ENCODE measurements around the gene SMTN.
A peak's percentile ranks its signal among the peaks of the same experiment; 100 is the strongest.
"Not testable (repeated sequence)": the region's sequence is repeated elsewhere in the genome, so short reads cannot be mapped to it uniquely, and the experiment has no call there.

Gene SMTN

DNA sequence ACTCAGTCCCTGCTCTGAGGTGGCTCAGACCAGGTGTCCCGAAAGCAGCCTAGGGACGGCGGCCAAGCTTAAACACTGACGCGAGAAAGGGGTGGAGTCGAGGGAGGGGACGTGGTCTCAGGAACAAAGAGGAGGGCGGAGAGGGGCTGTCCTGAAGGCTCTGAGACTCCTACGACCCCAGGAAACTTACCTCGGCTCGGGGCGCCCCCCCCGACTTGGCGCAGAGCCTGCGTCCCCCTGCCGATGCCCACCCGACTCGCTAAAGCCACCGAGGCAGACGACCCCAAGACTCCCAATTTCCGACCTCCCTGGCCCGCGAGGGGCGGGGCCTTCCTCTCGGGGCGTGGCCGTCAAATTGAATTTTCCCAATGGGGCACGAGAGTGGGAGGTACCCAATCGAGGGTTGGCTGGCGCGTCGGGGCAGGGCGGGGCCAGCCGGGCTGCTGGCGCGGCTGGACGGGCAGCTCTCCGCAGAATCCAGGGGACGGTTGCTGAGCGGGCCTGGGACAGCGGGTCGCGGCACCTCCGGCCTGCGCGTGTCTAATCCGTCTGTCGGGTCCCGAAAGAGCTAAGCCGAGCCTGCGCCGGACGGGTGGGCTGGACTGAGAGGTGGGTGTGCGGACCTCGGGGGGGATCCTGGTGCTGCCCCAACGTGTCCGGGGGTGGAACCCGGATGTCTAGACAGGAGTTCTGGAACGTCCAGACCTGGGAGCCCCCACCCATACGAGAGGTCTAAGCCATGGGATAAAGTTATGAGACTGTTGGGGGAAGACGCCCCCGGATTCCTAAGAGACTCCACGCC, at the start of gene SMTN:
TSS of gene SMTN (plus strand) at position 471 of the 802 bp plus-strand sequence. CDS start 1,941 bp downstream, outside the sequence.
- DNase-seq (ENCODE audit: low read depth): peak; percentile 72

DNA sequence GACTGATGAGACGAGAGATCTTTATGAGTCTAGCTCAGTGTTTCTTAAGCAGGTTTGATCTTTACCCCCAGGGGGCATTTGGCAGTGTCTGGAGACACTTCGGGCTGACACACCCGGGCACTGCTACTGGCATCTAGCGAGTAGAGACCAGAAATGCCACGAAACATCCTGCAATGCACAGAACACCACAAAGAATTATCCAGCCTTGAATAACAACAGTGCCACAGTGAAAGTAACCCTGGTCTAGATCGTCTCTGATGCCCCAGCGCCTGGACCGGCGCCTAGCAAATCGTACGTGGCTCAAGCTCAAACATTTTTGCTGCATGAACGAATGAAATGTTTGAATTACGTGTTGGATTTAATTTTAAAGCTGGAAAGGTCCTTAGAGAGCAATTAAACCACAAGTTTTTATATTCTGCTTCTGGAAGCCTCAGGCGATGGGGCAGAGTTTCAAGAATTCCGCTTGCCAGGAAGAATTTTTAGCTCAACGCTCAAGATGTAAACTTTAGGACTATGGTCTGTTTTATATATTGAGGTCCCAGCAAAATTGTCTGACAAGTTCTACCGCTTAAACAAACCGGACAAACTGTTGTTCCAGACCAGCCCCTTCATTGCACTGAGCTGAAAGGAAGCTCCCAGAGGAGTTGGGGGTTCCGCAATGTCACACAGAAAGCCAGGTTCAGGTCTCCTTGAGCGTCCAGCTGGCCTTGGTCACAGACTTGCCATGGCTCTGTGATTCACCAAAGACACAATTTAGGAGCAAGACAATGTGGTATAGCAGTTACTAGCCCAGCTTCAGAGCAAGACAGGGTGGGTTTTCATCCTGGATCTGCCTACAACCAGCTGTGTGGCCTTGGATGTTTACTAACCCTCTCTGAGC, 44.2 kb upstream of the SMTN start:
- DNase-seq (ENCODE audit: low read depth): peak; percentile 42

DNA sequence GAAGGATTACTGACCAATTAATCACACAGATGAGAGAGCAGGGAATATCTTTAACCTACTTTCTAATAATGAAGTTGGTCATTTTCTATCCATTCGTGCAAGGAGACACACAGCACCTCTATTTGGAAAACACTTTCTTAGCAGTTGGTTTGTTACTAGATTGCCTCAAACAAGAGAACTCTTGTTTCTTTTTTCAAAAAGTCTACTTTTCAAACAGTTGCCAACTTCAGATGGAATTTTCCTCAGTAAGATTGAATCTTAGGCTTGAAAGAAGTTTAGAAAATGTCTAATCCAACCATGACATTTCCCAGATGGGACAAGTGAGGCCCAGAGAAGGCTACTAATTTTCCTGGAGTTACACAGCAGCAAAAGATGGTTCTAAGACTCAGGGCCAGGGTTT, 42.4 kb upstream of the SMTN start:
- no peak for DNase-seq (ENCODE audit: low read depth)

DNA sequence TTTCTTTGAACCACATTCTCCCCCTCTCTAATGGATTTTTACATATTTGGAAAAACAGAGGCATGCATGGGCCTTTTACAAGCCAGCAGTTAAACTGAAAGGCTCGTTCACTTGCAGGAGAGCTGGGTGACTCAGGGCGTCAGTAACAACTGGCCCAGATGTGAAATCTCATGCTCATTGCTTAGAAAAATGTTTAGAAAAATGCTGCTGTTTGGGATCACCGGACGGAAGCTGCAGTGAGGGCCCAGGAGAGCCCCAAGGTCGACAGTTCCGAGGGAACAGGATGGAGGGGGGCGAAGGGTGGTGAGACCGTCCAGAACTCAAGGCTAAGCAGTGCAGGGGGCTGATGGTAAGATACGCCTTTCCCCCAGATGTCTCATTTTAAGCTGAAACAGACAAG, 41.7 kb upstream of the SMTN start:
- peak; percentile 40 for DNase-seq (ENCODE audit: low read depth)

DNA sequence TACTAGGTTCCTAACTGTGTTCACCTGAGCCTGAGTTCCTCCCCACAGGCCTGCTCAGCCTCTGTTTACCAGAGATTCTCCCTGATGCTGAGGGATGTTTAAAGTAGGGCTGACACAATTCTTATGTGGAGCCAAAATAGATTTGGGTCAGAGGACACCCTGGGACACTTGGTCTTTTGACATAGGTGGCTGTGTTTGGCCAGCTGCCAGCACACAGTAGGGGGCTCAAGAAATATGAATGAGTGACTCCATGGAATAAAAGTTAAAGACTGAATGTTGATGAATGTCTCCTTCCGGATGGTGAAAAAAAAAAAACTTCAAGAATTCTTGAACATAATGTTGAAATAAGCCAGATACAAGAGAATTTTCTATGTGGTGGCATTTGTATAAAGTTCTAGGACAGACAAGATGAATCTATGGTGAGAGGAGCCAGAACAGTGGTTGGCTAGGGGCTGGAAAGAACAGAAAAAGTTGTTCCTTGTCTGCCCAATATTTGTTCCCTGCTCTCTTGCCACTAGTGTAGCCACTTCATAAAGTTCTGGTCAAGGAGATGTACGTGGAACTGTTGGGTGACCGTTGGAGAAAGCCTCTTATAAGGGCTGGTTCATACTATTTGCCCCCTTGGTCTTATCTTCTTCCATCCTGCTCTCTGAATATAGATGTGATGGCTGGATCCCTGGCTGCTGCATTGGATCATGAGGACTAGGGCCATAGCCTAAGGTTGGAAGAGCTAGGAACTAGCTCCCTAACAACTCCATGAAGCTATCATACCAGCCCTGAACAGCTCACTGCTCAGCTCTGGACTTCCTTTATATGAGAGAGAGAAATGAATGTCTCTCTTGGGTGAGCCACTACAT, 40.3 kb upstream of the SMTN start:
- no peak for DNase-seq (ENCODE audit: low read depth)

DNA sequence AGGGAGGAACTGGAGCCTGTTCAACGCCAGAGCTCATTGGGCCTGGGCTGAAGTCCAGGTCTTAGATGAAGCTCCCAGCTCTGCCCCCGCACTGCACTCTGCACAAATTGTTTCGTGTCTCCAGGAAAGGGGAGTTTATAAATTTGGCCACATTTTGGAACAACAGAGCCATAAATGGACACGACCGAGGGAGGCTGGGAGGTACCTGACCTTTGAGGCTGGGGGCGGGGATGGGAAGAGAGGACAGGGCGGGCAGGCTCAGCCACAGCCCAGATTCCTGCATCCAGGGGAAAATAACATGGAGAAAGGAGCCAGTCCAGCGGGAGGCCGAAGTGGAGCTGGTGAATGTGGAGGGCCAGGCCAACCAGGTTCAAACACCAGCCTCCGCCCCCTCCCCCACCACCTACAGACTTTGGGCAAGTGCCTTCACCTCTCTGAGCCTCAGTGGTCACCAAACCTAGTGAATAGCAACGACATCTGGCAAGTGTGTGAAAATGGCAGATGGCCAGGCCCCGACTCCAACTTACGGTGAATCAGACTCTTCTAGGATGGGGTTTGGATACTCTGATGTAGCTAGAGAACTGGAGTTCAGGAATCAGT, 36.8 kb upstream of the SMTN start:
- no peak for DNase-seq (ENCODE audit: low read depth)

DNA sequence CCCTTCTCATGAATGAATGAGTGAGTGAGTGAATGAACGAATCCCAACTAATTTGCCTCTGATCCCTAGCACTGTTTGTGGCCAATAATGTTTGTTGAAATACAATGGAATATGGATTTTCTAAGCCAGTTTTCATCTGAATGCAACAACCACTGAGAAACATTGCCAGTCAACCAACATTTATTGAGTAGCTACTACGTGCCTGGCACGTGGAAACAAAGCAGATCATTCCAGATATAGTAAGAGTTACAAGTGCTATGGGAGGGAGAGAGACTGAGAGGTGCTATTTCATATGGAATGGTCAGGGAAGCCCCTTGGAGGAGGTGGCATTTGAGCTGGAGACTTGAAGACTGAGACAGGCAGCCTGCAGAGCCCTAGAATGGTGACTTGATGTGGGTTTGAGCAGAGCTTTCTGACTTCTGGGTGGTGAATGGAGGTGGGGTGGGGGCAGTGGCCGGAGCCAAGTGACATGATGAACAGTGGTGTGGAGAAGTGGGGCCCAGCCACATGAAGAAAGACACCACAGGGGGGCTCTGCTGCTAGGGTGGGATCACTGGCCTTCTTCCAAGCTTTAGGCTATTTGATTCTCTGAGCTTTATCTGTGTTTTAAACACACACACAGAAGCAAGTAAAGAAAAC, 35.1 kb upstream of the SMTN start:
- no peak for DNase-seq (ENCODE audit: low read depth)

DNA sequence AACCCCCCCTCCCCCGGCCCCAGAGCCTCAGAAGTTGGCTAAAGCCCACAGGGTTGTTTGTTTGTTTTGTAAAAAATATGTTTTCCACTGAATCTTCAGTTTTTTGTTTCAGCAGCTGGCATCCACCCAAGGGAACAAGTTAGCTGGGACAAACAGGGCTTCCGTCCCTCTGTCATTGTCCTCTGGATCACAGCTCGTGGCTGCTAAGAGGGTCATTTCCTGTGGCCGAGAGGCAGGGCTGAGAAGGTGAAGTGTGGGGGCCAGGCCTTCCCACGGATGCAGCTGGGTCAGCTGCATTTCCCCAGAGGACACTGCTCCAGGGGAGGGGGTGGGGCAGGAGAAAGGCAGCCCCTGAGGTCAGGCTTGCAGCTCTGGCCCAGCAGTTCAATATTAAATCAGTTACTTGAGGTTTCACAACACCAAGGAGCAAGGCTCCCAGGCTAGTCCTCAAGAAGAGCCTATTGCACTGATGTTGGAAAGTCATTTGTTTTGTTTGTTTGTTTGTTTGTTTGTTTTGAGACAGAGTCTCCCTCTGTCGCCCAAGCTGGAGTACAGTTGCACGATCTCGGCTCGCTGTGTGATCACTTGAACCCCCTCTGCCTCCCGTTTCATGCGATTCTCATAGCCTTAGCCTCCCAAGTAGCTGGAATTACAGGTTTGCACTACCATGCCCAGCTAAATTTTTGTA, 34.4 kb upstream of the SMTN start:
- peak; percentile 32 for DNase-seq (ENCODE audit: low read depth)

DNA sequence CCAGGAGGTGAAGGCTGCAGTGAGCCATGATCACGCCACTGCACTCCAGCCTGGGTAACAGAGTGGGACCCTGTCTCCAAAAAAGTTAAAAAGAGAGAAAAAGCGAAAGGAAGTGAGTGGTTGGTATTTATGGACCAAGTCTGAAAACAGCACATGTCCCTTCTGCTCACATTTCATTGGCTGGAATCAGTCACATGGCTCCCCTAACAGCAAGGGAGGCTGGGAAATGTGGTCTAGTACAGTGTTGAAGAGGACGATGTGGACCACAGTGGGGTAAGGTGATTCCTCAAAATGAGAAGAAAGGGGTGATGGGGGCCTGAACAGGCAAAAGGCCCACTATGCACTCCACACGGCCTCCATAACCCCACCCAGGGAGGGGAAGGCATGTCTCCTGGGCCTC, 32.5 kb upstream of the SMTN start:
- DNase-seq (ENCODE audit: low read depth): no peak

DNA sequence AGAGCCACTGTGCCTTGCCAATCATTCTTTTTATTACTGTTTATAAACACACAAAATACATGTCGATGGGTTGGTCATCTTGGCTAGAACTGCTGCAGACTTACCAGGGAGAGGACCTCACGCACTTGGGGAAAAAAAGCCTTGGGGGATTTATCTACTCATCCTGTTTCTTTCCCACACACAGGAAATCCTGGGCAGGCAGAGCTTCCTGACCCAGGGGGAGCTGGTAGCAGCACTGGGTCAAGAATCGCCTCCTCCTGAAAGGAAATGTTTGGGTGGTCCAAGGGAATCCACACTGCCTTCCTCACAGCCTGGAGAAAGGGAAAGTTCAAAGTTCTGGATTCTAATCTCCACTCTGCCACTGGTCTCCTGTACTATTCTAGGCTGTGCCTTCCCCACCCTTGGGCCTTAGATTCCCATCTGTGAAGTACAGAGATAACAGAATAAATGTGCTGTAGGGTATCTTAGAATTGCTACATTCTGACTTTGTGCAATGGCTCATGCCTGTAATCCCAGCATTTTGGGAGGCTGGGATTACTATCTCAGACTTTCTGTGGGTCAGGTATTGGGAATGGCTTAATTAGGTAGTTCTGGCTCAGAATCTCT, 31.2 kb upstream of the SMTN start:
- DNase-seq (ENCODE audit: low read depth): no peak

DNA sequence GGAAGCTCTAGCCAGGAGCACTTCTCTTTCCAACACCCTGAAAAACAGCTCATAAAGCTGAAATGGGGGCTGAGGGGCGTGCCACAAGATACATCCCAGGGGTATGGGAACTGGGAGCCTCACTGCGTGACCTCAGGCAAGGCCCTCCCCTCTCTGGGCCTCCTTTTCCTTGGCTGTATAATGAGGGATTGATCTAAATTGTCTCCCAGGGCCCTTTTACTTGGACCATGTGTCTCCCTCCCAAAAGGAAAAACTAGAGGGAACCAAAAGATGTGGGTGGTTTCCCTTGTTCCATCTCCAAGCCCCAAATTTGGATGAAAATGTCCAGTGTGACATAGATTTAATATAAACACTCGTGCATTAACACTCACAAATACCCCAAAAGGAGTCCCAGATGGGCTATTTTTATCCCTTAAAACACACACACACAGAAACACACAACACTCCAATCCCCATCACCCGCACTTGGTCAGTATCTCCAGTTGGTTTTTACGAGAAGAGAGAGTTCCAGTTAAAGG, 25.9 kb upstream of the SMTN start:
- DNase-seq (ENCODE audit: low read depth): no peak

DNA sequence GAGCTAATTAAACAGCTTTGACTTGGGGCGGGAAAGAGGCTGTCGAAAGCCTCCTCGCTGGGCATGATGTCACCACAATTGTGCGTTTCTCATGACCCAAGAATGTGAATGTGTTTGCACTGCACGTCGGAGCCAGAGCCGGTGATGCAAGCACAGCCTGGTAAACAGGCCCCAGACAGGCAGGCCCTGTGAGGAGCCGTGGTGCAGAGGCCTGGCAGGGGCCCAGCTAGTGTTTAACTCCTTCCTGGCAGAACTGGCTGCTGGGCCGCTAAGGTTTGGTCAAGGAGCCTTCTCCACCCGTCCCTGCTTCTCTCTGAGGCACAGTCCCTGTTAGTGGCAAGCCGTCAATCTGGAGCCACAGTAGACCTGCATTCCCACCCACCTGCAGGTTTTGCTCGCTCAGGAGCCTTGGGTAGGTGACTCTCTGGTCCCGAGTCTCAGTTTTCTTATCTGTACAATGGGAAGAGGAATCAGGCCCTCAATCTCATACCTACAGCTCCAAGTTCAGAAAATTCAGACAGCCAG, 25.4 kb upstream of the SMTN start:
- DNase-seq (ENCODE audit: low read depth): peak; percentile 93

DNA sequence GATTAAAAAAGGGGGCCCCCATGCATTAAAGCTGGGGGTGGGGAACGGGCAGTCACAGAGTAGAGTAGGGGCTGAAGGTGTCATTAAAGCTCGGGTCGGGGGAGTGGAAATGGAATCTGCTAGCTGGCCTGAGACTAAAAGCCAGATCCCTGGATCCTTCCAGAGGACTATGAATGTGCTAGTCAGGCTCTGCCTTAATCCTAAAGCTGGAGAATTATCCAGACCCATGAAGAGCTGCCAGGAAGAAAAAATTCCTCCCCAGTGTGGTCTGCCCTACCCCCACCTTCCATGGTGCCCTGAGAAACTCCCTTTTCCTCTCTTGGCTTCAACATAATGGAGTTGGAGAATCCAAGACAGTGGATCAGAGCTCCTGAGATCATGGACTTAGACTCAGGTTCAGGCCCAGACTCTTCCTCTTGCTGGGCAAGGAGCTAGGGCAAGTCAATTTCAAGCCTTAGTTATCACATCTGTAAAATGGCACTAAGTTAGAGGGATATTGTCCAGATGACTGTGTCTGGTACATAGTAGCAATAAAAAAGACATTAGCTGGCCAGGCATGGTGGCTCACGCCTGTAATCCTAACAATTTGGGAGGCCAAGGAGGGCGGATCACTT, 24.0 kb upstream of the SMTN start:
- no peak for DNase-seq (ENCODE audit: low read depth)

DNA sequence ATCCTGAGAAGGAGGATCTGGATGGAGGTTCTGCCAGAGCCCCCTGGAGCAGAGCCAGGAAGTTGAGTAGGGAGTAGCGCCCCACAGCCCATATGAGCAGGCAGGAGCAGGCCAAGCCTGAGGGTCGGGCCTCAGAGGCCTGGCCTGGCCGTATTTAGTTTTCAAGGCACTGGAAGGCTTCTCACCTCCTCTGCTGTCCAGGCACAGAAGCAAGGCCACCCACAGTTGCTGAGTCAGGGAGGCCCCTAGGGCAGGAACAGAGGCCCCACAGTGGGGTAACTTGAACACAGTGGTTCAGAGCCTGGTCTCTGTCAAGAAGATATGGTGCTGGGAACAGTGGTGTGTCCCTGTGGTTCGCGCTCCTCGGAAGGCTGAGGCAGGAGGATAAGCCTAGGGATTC, 21.5 kb upstream of the SMTN start:
- not testable (repeated sequence) for DNase-seq (ENCODE audit: low read depth)

DNA sequence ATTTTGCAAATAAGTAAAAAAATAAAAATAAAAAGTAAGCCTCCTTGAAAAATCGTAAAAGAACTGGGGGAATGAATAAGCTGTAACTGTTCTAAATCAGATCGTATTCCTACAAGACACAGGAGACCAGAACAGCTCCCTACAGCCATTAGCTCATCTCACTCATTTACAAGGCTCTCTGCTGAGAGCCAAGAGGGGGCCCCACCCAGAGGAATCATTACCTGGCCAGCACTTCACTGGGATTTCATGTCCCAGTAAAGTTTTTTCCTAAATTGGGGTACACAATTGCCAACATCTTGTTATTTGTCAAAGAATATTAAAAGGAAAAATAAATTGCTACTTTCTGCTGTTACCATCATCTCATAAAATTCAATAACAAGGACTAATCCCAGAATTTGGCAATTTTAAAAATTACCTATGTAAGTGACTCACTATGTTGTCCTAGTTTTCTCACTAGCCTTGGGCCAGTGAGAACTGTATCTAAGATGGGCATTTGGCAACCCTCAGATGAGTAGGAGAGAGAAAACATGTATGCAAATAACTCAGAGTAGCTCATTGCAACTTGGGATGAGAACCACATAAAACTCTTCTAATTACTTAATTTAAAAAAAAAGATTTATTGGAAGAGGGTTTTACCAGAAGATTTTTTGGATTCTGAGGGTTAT, 18.4 kb upstream of the SMTN start:
- no peak for DNase-seq (ENCODE audit: low read depth)

DNA sequence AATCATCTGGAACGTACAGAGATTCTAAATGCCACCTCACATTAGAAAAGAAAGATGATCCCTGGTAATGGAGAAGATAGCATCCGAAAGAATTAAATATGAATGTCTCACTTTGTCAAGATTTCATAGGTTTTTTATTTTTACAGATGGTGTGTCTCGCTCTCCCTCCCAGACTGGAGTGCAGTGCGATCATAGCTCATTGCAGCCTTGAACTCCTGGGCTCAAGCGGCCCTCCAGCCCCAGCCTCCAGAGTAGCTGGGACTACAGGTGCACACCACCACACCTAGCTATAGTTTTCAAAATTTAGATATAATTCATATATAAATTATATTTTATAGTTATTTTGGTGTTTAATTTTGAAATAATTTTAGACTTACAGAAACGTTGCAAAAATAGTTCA, 16.7 kb upstream of the SMTN start:
- DNase-seq (ENCODE audit: low read depth): no peak

DNA sequence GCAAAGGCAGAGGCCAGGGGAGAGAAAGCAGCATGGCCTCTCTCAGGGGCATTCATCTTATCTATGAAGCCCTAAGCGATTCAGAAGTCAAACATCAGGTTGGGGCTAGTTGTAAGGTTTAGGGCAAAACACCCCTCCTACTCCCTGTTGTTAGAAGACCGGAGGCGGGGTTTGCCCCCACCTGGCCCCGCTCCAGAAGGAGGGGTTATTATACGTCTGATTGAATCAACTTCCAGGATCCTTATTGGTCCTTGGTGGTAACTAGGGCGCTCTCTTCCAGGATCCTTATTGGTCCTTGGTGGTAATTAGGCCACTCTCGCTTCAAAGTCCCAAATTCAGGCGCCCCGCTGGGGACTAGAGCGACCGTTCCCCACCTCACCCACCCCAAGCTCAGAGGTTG, 12.1 kb upstream of the SMTN start:
- DNase-seq (ENCODE audit: low read depth): no peak

DNA sequence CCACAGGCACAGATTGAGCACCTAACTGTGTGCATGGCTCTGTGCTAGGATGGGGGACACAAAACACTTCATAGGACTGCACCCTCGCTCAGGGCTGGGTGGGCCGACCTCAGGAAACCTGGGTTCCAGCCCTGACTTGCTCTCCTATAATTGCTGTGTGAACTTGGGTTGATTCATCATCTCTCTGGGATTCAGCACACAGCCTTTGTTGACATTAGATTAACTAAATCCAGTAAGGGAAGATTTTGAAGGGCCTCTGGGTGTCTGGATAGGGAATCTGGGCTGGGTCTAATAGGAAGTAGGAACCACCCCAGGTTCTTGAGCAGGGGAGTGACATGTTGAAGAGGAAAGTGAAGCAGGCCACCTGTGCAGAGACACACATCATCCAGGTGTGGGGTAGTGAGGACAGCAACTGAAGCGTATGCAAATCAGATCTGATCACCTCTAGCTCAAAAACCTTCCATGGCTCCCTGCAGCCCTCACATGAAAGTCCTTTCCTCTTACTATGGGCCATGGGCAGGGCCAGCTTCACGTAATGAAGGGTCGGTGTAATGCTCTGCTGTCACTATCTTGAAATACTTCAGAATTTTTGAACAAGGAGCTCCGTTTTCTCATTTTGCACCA, 11.3 kb upstream of the SMTN start:
- DNase-seq (ENCODE audit: low read depth): not testable (repeated sequence)

All from fibroblast of the conjunctiva (primary cell).